GM20000 (cell line): ENCODE results near the gene PHF2.

Experiments
- DNase-seq: peaks from one replicate; pipeline ENCODE4 v3.0.0; 2012; ENCODE audit warnings: low spot score
- CTCF ChIP-seq: IDR thresholded peaks from 2 replicates; pipeline ENCODE4 v1.5.1; 2012; ENCODE audit warnings: mild to moderate bottlenecking, control low read depth; ENCODE audit errors: extremely low read depth, missing control alignments

PHF2 gene

GRCh38 chr9:93592008-93592642, 15.7 kb downstream of the PHF2 start:
- no peak for TF ChIP-seq CTCF
- no peak for DNase-seq

- no peak for DNase-seq
- TF ChIP-seq CTCF = no peak
These were observed 16.2 kb downstream of the PHF2 start for GRCh38 chr9:93592643-93593021.

GRCh38 chr9:93593144-93593658, 16.8 kb downstream of the PHF2 start:
- no peak for DNase-seq
- TF ChIP-seq CTCF = no peak

- no peak for TF ChIP-seq CTCF
- no peak for DNase-seq
These were observed 17.8 kb downstream of the PHF2 start for GRCh38 chr9:93594041-93594756.

- DNase-seq = no peak
- no peak for TF ChIP-seq CTCF
These were observed 19.1 kb downstream of the PHF2 start for GRCh38 chr9:93595461-93595860.

GRCh38 chr9:93595861-93596365, 19.5 kb downstream of the PHF2 start:
- no peak for DNase-seq
- no peak for TF ChIP-seq CTCF

- TF ChIP-seq CTCF = no peak
- DNase-seq = no peak
These were observed 20.0 kb downstream of the PHF2 start for GRCh38 chr9:93596399-93596798.
